HepG2 (cell line): ENCODE measurements around the gene SLC9A4. TPM values are rescaled to one million over a fixed set of nuclear protein-coding genes. Genes with fewer than 3 reads are reported as not detected.

ENCODE experiments used
- ATAC-seq: fragments of 200-7000 bp; cut with Tn5 transposase; 3 replicates; pipeline ENCODE4 v1.9.1; 2020; ENCODE audit warnings: mild to moderate bottlenecking, moderate library complexity
- BruUV-seq: library from RNA; stranded (reverse); fragments of 400-500 nt; replicated peaks from 2 replicates; lab custom pipeline; 2021; lab: Mats Ljungman, UMichigan
- CTCF ChIA-PET: fragments of 300-600 bp; formaldehyde crosslinking; extraction: SDS; loops from one replicate; lab custom pipeline; 2021; ENCODE audit warnings: low total read pairs, inconsistent platforms, low intra/inter-chr PET ratio; lab: Yijun Ruan, JAX
- POLR2A ChIA-PET: fragments of 350-600 bp; sonication (Branson Sonifier 250); formaldehyde crosslinking; loops from one replicate; lab custom pipeline; 2020; ENCODE audit warnings: antibody characterized with exemption, inconsistent platforms; lab: Yijun Ruan, JAX
- DNase-seq: peaks from one replicate; pipeline ENCODE4 v3.0.0-alpha.2; 2015; ENCODE audit warnings: low spot score
- FAIRE-seq: peaks from 3 replicates; lab custom pipeline; 2011; peaks lifted over from hg19 to GRCh38; lab: Jason Lieb, UNC
- H2AFZ ChIP-seq: one replicate; pipeline ENCODE4 v1.6.1; 2011; ENCODE audit warnings: low read length, inconsistent platforms
- H3K27ac ChIP-seq: fragments of 300-600 bp; 3 replicates; pipeline ENCODE4 v1.8.0; 2011; ENCODE audit warnings: mixed run types, mild to moderate bottlenecking, mixed read lengths, low read length, inconsistent platforms; ENCODE audit not compliant: insufficient read depth; ENCODE audit errors: extremely low read length
- H3K27me3 ChIP-seq, 2 experiments: fragments of 200-600 bp in 1 of 2; 2 replicates in 1 of 2; 3 replicates in 1 of 2; pipeline versions ENCODE4 v1.6.0 to v1.8.0; 2011; ENCODE audit warnings: low read length in 2 of 2, mild to moderate bottlenecking in 2 of 2, moderate library complexity in 2 of 2, inconsistent platforms in 1 of 2; ENCODE audit not compliant: insufficient read depth in 2 of 2, control insufficient read depth in 1 of 2
- H3K36me3 ChIP-seq, 2 experiments: fragments of 200-600 bp in 1 of 2; replicated peaks in 1 of 2; 2 replicates in 1 of 2; 3 replicates in 1 of 2; pipeline versions ENCODE4 v1.5.1 to v1.8.0; 2011; ENCODE audit warnings: low read length in 2 of 2, inconsistent platforms in 1 of 2; ENCODE audit not compliant: insufficient read depth in 2 of 2, control insufficient read depth in 1 of 2
- H3K4me1 ChIP-seq: 2 replicates; pipeline ENCODE4 v1.5.1; 2012; ENCODE audit warnings: low read length, inconsistent platforms; ENCODE audit not compliant: insufficient read depth
- H3K4me2 ChIP-seq: 2 replicates; pipeline ENCODE4 v1.6.0; 2011; ENCODE audit warnings: low read depth, low read length, inconsistent platforms
- H3K4me3 ChIP-seq, 3 experiments: fragments of 200-600 bp in 1 of 3; sonication (generic), shearing (Covaris generic) in 1 of 3; replicated peaks in 1 of 3; 2 replicates each; pipeline ENCODE4 v1.5.1; 2011 to 2016; ENCODE audit warnings: low read length in 3 of 3, inconsistent platforms in 2 of 3, low read depth in 2 of 3, mild to moderate bottlenecking in 2 of 3, control low read depth in 1 of 3, mixed read lengths in 1 of 3; ENCODE audit not compliant: insufficient read depth in 1 of 3
- H3K79me2 ChIP-seq: one replicate; pipeline ENCODE4 v1.6.1; 2011; ENCODE audit warnings: low read length, inconsistent platforms; ENCODE audit not compliant: insufficient read depth
- H3K9ac ChIP-seq: 2 replicates; pipeline ENCODE4 v1.6.0; 2011; ENCODE audit warnings: mild to moderate bottlenecking, low read depth, low read length, inconsistent platforms; ENCODE audit not compliant: insufficient read depth
- H3K9me3 ChIP-seq: 2 replicates; pipeline ENCODE4 v1.5.1; 2012; ENCODE audit warnings: mild to moderate bottlenecking, low read length
- H4K20me1 ChIP-seq: 2 replicates; pipeline ENCODE4 v1.6.0; 2011; ENCODE audit warnings: inconsistent platforms, mild to moderate bottlenecking, low read length, moderate library complexity; ENCODE audit not compliant: insufficient read depth
- CENPT ChIP-seq: sonication (generic); formaldehyde crosslinking; IDR thresholded peaks from 2 replicates; pipeline ENCODE4 v1.8.0; 2022; ENCODE audit warnings: low read depth, mild to moderate bottlenecking, moderate library complexity, missing genetic modification reagents
- ESRRA ChIP-seq: sonication (generic); formaldehyde crosslinking; IDR thresholded peaks from 2 replicates; pipeline ENCODE4 v1.5.1; 2020; ENCODE audit warnings: mild to moderate bottlenecking, low read depth, missing genetic modification reagents
- KLF6 ChIP-seq: IDR thresholded peaks from 2 replicates; pipeline ENCODE4 v1.8.0; 2016; ENCODE audit warnings: missing biosample characterization, missing genetic modification reagents
- NFKBIZ ChIP-seq: IDR thresholded peaks from 2 replicates; pipeline ENCODE4 v1.6.1; 2018; ENCODE audit warnings: missing genetic modification reagents, missing compliant biosample characterization
- POLR2G ChIP-seq: fragments of 200-400 bp; formaldehyde crosslinking; IDR thresholded peaks from 2 replicates; pipeline ENCODE4 v1.6.1; 2018; ENCODE audit warnings: mild to moderate bottlenecking, low read depth, low read length, moderate library complexity
- SP4 ChIP-seq: sonication (generic); formaldehyde crosslinking; IDR thresholded peaks from 2 replicates; pipeline ENCODE4 v1.8.1; 2023; ENCODE audit warnings: mild to moderate bottlenecking, missing genetic modification reagents
- SSRP1 ChIP-seq: IDR thresholded peaks from 2 replicates; pipeline ENCODE4 v1.6.1; 2016; ENCODE audit warnings: control low read depth
- ZMYM3 ChIP-seq: sonication (generic); formaldehyde crosslinking; IDR thresholded peaks from 2 replicates; pipeline ENCODE4 v1.5.1; 2020; ENCODE audit warnings: mild to moderate bottlenecking, missing genetic modification reagents
- ZNF768 ChIP-seq: sonication (generic); formaldehyde crosslinking; IDR thresholded peaks from 2 replicates; pipeline ENCODE4 v1.4.0; 2020; ENCODE audit warnings: missing genetic modification reagents
- WGBS: methylation state at CpG from one replicate; pipeline ENCODE4 v1.1.6; 2017; ENCODE audit warnings: low lambda C conversion rate; 5-methylcytosine and 5-hydroxymethylcytosine counted together
- in situ Hi-C: cut with HindIII; loops from 2 replicates; pipeline ENCODE4 v1.10.0; 2017; ENCODE audit warnings: low pct_unique_long_range_greater_than_20kb; ENCODE audit not compliant: extremely low pct_ligation_motif_present
- intact Hi-C: fragments of 100-400 bp; cut with micrococcal nuclease; formaldehyde crosslinking; loops from one replicate; pipeline ENCODE4 v1.10.0; 2022; ENCODE audit not compliant: unreplicated experiment
- polyA plus RNA-seq, 8 experiments: library from polyadenylated mRNA; depleted of rRNA in 3 of 8; stranded (reverse) in 7 of 8; unstranded in 1 of 8; fragments of >200 nt; fragmentation: Illumina TruSeq in 4 of 8; extraction: Trizol in 4 of 8; gene quantifications; 2 replicates each; pipeline versions ENCODE4 v1.2.1 to v1.2.3, GENCODE V29; 2011 to 2016; ENCODE audit warnings: low read depth in 4 of 8, missing spikeins in 1 of 8, mixed read lengths in 1 of 8; ENCODE audit not compliant: insufficient read depth in 1 of 8
- total RNA-seq, 5 experiments: library from RNA; depleted of rRNA; stranded (reverse); fragments of >200 nt; fragmentation: Illumina TruSeq; extraction: Trizol; gene quantifications; 2 replicates each; pipeline ENCODE4 v1.2.3, GENCODE V29; 2016; ENCODE audit warnings: low read depth in 1 of 5
- TF ChIP-seq, protein P1 (sequence below): sonication (generic); formaldehyde crosslinking; IDR thresholded peaks from 2 replicates; pipeline ENCODE4 v1.8.1; 2023; ENCODE audit warnings: mild to moderate bottlenecking, moderate library complexity, missing genetic modification reagents

The SLC9A4 gene
- total and polyA plus RNA-seq, 2 of the 13 experiments (the other 11 are each of a cell fraction or from before 2014, with no cell fraction given), result not detected

DNA sequence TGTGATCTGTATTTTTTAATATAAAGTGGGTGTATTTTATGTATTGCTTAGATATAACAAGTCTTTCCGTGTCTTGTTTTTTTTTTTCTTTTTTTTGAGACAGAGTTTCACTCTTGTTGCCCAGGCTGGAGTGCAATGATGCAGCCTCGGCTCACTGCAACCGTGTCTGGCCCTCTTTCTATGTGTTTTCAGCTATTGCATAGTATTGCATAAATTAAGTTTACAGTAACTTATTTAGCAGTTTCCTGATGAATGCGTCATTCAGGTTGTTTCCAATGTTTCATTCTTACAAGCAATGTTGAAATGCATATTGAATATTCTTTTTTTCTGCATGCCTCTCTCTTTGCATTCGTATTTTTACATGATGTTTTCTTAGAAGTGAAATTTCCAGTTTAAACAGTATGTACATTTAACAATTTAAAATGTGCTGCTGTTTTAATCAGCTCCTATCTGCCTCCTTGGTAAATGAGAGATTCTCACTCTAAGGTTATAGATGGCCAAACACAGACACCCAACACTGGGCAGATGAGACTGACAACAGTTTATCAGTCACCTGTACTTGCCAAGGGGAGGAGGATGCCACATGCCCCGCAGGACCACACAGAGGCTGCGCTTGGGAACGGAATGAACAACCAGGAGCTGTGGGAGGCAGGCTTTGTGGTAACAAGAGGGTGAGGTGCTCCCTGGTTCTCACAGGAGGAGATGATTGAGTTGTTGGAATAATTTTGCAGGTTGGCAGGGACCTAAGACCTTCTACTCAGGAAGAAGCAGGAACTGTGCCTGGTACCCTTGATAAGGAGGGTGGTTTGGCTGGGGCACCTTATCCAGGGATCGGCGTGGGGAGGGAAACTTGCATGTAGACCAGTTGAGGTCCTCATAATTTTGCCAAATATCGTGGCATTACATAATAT, 7.5 kb downstream of the SLC9A4 start:
- FAIRE-seq, result no peak
- 35% methylated on average over 11 of the region's 11 CpGs for WGBS
- H3K36me3 ChIP-seq, result no peaks in the 10 kb centered on the region
- no peaks in the 10 kb centered on the region for H3K9me3 ChIP-seq
- no peaks in the 10 kb centered on the region for H3K4me1 ChIP-seq
- BruUV-seq, result no TSS peak
- peaks cover 0 to 8% of the 10 kb centered on the region in 2 experiments; a peak in 1 of 5 replicates for H3K27me3 ChIP-seq
- in situ Hi-C loops (no loop called here), intact Hi-C loops (no loop called here)
- CTCF ChIA-PET, result no interaction called here
- TF ChIP-seq, protein P1, sequence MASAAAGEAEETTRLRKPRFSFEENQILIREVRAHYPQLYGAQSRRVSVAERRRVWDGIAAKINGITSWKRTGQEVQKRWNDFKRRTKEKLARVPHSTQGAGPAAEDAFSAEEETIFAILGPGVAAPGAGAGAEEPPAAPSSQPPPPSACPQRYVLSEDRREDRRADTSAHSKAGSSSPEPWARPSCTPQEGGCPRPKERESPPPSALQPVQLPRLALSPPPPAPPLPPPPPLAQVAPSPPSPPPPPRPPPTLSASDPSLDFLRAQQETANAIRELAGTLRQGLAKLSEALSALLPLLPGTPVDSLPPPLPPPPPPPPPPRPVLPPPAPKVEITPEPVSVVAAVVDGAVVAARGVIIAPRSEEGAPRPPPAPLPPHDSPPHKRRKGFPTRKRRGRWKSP (CRISPR knock-in tag), result no peak
- TF ChIP-seq SP4, result no peak
- TF ChIP-seq NFKBIZ (CRISPR knock-in tag), result no peak
- no peak for TF ChIP-seq POLR2G
- TF ChIP-seq ESRRA, result no peak
- no peak for TF ChIP-seq ZNF768 (CRISPR knock-in tag)
- TF ChIP-seq ZMYM3 (CRISPR knock-in tag), result no peak
- TF ChIP-seq KLF6 (CRISPR knock-in tag), result no peak
- no peak for TF ChIP-seq CENPT
- TF ChIP-seq SSRP1 (CRISPR knock-in tag), result no peak
- no peak overlapping the region for H3K27ac ChIP-seq
- no peaks in the 10 kb centered on the region for H4K20me1 ChIP-seq
- POLR2A ChIA-PET, result no interaction called here
- no peak overlapping the region for H2AFZ ChIP-seq
- H3K4me3 ChIP-seq, result no peak overlapping the region
- no peak for ATAC-seq
- H3K9ac ChIP-seq, result no peak overlapping the region
- no peaks in the 10 kb centered on the region for H3K79me2 ChIP-seq
- no peak overlapping the region for H3K4me2 ChIP-seq
- DNase-seq, result no peak
